Astrocyte (in vitro differentiated cells and primary cell): ENCODE data around the gene DDX18.

Experiments used
- CTCF ChIP-seq: IDR thresholded peaks from 2 replicates; pipeline ENCODE4 v1.5.1; 2011; ENCODE audit warnings: low read depth, mild to moderate bottlenecking, inconsistent platforms, low read length, moderate library complexity; ENCODE audit not compliant: insufficient read depth
- EZH2 ChIP-seq: IDR thresholded peaks from 2 replicates; pipeline ENCODE4 v1.6.1; 2012; ENCODE audit warnings: mild to moderate bottlenecking, low read length, inconsistent platforms; ENCODE audit not compliant: insufficient read depth

DNA sequence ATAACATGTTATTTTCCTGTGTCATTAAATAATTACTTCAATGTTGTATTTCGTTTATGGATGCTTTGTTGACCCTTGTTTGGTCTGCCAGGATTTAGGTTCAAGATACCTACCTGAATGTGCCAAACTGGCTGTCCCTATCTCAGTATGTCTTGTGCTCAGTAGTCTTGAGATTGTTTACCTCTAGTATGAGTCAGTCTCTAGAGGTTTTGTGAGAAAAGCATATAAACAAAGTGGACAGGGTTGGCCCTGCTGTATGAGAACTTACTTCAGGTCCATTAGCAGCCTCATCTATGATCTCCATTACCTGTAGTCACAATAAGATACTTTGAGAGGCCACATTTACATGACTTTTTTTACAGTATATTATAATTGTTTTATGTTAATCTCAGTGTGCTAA lies 17.8 kb downstream of the DDX18 start:
- TF ChIP-seq CTCF, result no peak
- TF ChIP-seq EZH2, result no peak
